ENCODE data around the gene APCDD1. TPM values are rescaled to one million over a fixed set of nuclear protein-coding genes. Genes with fewer than 3 reads are reported as not detected.
A peak's percentile ranks its signal among the peaks of the same experiment; 100 is the strongest.

Gene APCDD1
- total and polyA plus RNA-seq, 2 of the 8 experiments (the other 6 are each of a cell fraction or from before 2014, with no cell fraction given): 2.6 to 3.6 TPM

- Histone ChIP-seq H3K14ac (ENCODE audit: insufficient read length) (no peak overlapping the region), H4K8ac (ENCODE audit: extremely low read depth, insufficient read depth, low read length) (no peak overlapping the region), H3K9ac (replicated peaks in 1 of 4; ENCODE audit: extremely low read depth in 1 of 4, low read depth in 3 of 4, low read length in 3 of 4) (no peak overlapping the region), H2BK15ac (ENCODE audit: low read length) (no peak overlapping the region), H3K9me3 (ENCODE audit: insufficient read depth in 2 of 2, low read depth in 1 of 2, low read length in 1 of 2) (no peaks in the 10 kb centered on the region), H3K23ac (ENCODE audit: insufficient read length) (no peak overlapping the region), H3K4me3 (ENCODE audit: extremely low read depth in 1 of 4, insufficient read depth in 2 of 4, low read depth in 3 of 4, low read length in 4 of 4) (no peak overlapping the region), H2BK5ac (ENCODE audit: low read depth, low read length) (0 out of 2 replicates have a peak overlapping the region, but pooled peaks have one; percentile 23), H2BK20ac (ENCODE audit: low read length) (no peak overlapping the region), H3K4ac (replicated peaks; ENCODE audit: insufficient read length, low read depth, low read length) (no peak overlapping the region), H3K4me2 (ENCODE audit: insufficient read depth in 1 of 2, low read depth in 2 of 2, low read length in 2 of 2) (no peak overlapping the region), H3K23me2 (ENCODE audit: low read depth, low read length) (no peaks in the 10 kb centered on the region), H3K27me3 (replicated peaks in 1 of 4; ENCODE audit: control insufficient read depth in 3 of 4, extremely low read depth in 1 of 4, insufficient read depth in 3 of 4, low read length in 3 of 4) (no peaks in the 10 kb centered on the region; a peak in 1 of 7 replicates), H3K79me2 (ENCODE audit: control insufficient read depth in 1 of 2, insufficient read depth in 2 of 2, low read length in 2 of 2) (no peaks in the 10 kb centered on the region), H3K36me3 (ENCODE audit: control insufficient read depth in 2 of 4, insufficient read depth in 4 of 4, low read length in 3 of 4) (no peaks in the 10 kb centered on the region), H3K4me1 (replicated peaks in 1 of 4; ENCODE audit: control insufficient read depth in 3 of 4, insufficient read depth in 4 of 4, low read length in 3 of 4) (peaks cover 0 to 9% (median 5%) of the 10 kb centered on the region in 4 experiments; a peak in 4 of 7 replicates), H2AK5ac (ENCODE audit: low read depth, low read length) (no peak overlapping the region), H2AFZ (ENCODE audit: low read length) (peak overlapping the region; percentile 70), H3K27ac (ENCODE audit: low read depth, low read length) (no peak overlapping the region), H2BK120ac (replicated peaks; ENCODE audit: low read depth, low read length) (no peak overlapping the region), H2BK12ac (ENCODE audit: low read depth, low read length) (no peak overlapping the region), H3K79me1 (ENCODE audit: low read depth, low read length) (no peaks in the 10 kb centered on the region), H4K5ac (ENCODE audit: insufficient read length, low read depth, low read length) (no peak overlapping the region), H4K91ac (replicated peaks; ENCODE audit: insufficient read length, low read length) (no peak overlapping the region), H4K20me1 (replicated peaks in 1 of 2; ENCODE audit: control insufficient read depth in 1 of 2, insufficient read depth in 2 of 2, low read length in 2 of 2) (no peaks in the 10 kb centered on the region), H3K56ac (replicated peaks; ENCODE audit: insufficient read length, low read depth, low read length) (no peak overlapping the region), H3K18ac (ENCODE audit: extremely low read depth, low read length) (no peak overlapping the region)
- 77% methylated on average over 11 of the region's 11 CpGs; no CpG with 5 or more reads in 1 of the 2 experiments for WGBS, 2 experiments (ENCODE audit: extremely low coverage in 1 of 2, insufficient coverage in 1 of 2, insufficient read length in 1 of 2, insufficient replicate concordance in 2 of 2, low coverage in 1 of 2, low lambda C conversion rate in 2 of 2, missing lambda C conversion rate in 1 of 2)
- FAIRE-seq: no peak
- POLR2A ChIA-PET (ENCODE audit: partially characterized antibody): no interaction called here
- CTCF ChIA-PET (ENCODE audit: partially characterized antibody): interaction anchor here (1.4 kb wide), 1 partner anchor 81 kb away, joined by 3 read pairs; no protein-coding TSS in a partner anchor
- DNase-seq (ENCODE audit: low read depth in 1 of 2, low spot score in 2 of 2): no peak
- TF ChIP-seq SP2 (IDR thresholded peaks at IDR 0.05; ENCODE audit: low read length): no peak
- TF ChIP-seq POLR2AphosphoS5 (IDR thresholded peaks at IDR 0.05; ENCODE audit: low read depth, low read length): no peak
- TF ChIP-seq NRF1 (IDR thresholded peaks at IDR 0.05; ENCODE audit: low read depth, low read length): no peak
- no peak for TF ChIP-seq CEBPB (IDR thresholded peaks at IDR 0.05; ENCODE audit: low read depth, low read length)
- TF ChIP-seq RNF2 (IDR thresholded peaks at IDR 0.05; ENCODE audit: borderline replicate concordance, low read depth, low read length, missing control alignments, poor library complexity, severe bottlenecking): no peak
- TF ChIP-seq PHF8 (conservative IDR thresholded peaks at IDR 0.05; ENCODE audit: low read depth, low read length): no peak
- TF ChIP-seq E2F6 (IDR thresholded peaks at IDR 0.05): no peak
- TF ChIP-seq KDM4A (IDR thresholded peaks at IDR 0.05; ENCODE audit: low read depth, low read length, severe bottlenecking): no peak
- TF ChIP-seq EZH2 (IDR thresholded peaks at IDR 0.05; ENCODE audit: low read depth, low read length, severe bottlenecking): no peak
- no peak for TF ChIP-seq KDM5A (IDR thresholded peaks at IDR 0.05; ENCODE audit: low read length)
- TF ChIP-seq JUN (IDR thresholded peaks at IDR 0.05; ENCODE audit: low read depth, low read length): no peak
- no peak for TF ChIP-seq BACH1 (IDR thresholded peaks at IDR 0.05; ENCODE audit: low read length)
Observed at GRCh38 chr18:10410472-10411308, 43.7 kb upstream of the APCDD1 start.

All from H1 (cell line).